OCI-LY1 (cell line): Measurements from ENCODE around the gene CNEP1R1.

ENCODE experiments used
- CTCF ChIP-seq: fragments of 200-600 bp; sonication (generic), shearing (Covaris generic); IDR thresholded peaks from 2 replicates; pipeline ENCODE4 v1.5.1; 2017; ENCODE audit warnings: mild to moderate bottlenecking, antibody characterized with exemption, low read length, moderate library complexity, mixed read lengths
- EZH2 ChIP-seq: fragments of 200-600 bp; sonication (generic), shearing (Covaris generic); IDR thresholded peaks from 2 replicates; pipeline ENCODE4 v1.8.0; 2017; ENCODE audit warnings: borderline replicate concordance, mixed run types, mild to moderate bottlenecking, antibody characterized with exemption, low read length, moderate library complexity, mixed read lengths

GRCh38 chr16:50027829-50028228, 2.8 kb downstream of the CNEP1R1 start:
- no peak for TF ChIP-seq CTCF
- TF ChIP-seq EZH2, result no peak
